K562 (cell line): ENCODE data around the gene SRGAP3. TPM values are rescaled to one million over a fixed set of nuclear protein-coding genes. Genes with fewer than 3 reads are reported as not detected.
A peak's percentile ranks its signal among the peaks of the same experiment; 100 is the strongest.

Source experiments
- C11orf30 ChIP-seq: fragments of 450-650 bp; IDR thresholded peaks from 2 replicates; pipeline ENCODE4 v1.6.1; 2016; ENCODE audit warnings: low read depth, mild to moderate bottlenecking
- CHD4 ChIP-seq: fragments of 200-600 bp; sonication (generic); IDR thresholded peaks from 3 replicates; pipeline ENCODE4 v1.6.1; 2012; ENCODE audit warnings: low read depth, mild to moderate bottlenecking, mixed read lengths, low read length, inconsistent platforms; ENCODE audit not compliant: insufficient read depth, insufficient replicate concordance, poor library complexity, severe bottlenecking
- DDX20 ChIP-seq: fragments of 450-650 bp; IDR thresholded peaks from 2 replicates; pipeline ENCODE4 v1.6.1; 2016; ENCODE audit warnings: missing genetic modification characterization, low read depth, mild to moderate bottlenecking, missing compliant biosample characterization, moderate library complexity
- HMGN3 ChIP-seq: IDR thresholded peaks from 2 replicates; pipeline ENCODE4 v1.6.1; 2011; ENCODE audit warnings: borderline replicate concordance, low read depth, mild to moderate bottlenecking, mixed read lengths, low read length; ENCODE audit not compliant: insufficient read length; ENCODE audit errors: extremely low read depth
- KDM1A ChIP-seq, 2 experiments: fragments of 450-650 bp; IDR thresholded peaks; 2 replicates each; pipeline ENCODE4 v1.6.1; 2016; ENCODE audit warnings: mild to moderate bottlenecking in 2 of 2
- RBM25 ChIP-seq: fragments of 200-400 bp; formaldehyde crosslinking; IDR thresholded peaks from 2 replicates; pipeline ENCODE4 v1.6.1; 2018; ENCODE audit warnings: low read length, low read depth, moderate library complexity; ENCODE audit not compliant: severe bottlenecking
- SETDB1 ChIP-seq: IDR thresholded peaks from one replicate; pipeline ENCODE4 v1.6.1; 2012; ENCODE audit warnings: low read length, control low read depth, inconsistent platforms
- ZBTB8A ChIP-seq: fragments of 450-650 bp; IDR thresholded peaks from 2 replicates; pipeline ENCODE4 v1.6.1; 2018; ENCODE audit warnings: mild to moderate bottlenecking, moderate library complexity; ENCODE audit not compliant: partially characterized antibody
- polyA plus RNA-seq, 8 experiments: library from polyadenylated mRNA; depleted of rRNA in 4 of 8; stranded (reverse) in 5 of 8; unstranded in 3 of 8; fragments of >200 nt; fragmentation: Nextera tagmentation in 2 of 8; fragmentation: Illumina TruSeq in 1 of 8; extraction: Ambion mirVana in 2 of 8; extraction: Trizol in 1 of 8; gene quantifications; 2 replicates each; pipeline versions ENCODE4 v1.2.1 to v1.2.3, GENCODE V29; 2011 to 2014; ENCODE audit warnings: inconsistent platforms in 1 of 8, missing spikeins in 1 of 8
- total RNA-seq, 7 experiments: library from RNA; depleted of rRNA in 6 of 7; stranded (reverse); fragments of >200 nt in 6 of 7; fragmentation: Illumina TruSeq in 2 of 7; extraction: Trizol in 2 of 7; gene quantifications; 2 replicates each; pipeline versions ENCODE4 v1.2.1 to v1.2.3, GENCODE V29; 2011 to 2021; ENCODE audit warnings: low replicate concordance in 1 of 7
- TF ChIP-seq, protein P1 (sequence below): fragments of 250-450 bp; sonication (Bioruptor Pico); IDR thresholded peaks from 2 replicates; pipeline ENCODE4 v1.5.0; 2021
- TF ChIP-seq, protein P2 (sequence below): fragments of 250-450 bp; sonication (Bioruptor Pico); IDR thresholded peaks from 2 replicates; pipeline ENCODE4 v1.4.0; 2020
- TF ChIP-seq, protein P3 (sequence below): sonication (generic); formaldehyde crosslinking; IDR thresholded peaks from 2 replicates; pipeline ENCODE4 v1.8.0; 2022; ENCODE audit warnings: mild to moderate bottlenecking, missing genetic modification reagents, borderline replicate concordance
- TF ChIP-seq, protein P4 (sequence below), 2 experiments: IDR thresholded peaks; 2 replicates each; pipeline ENCODE4 v1.6.1; 2012; ENCODE audit warnings: improper control_type of control experiment in 2 of 2, low read depth in 2 of 2, low read length in 2 of 2, borderline replicate concordance in 1 of 2

The SRGAP3 gene
- total and polyA plus RNA-seq, 9 of the 15 experiments (the other 6 are each of a cell fraction or from before 2014, with no cell fraction given): 0.11 to 0.85 (median 0.35) TPM; not detected in 2

DNA sequence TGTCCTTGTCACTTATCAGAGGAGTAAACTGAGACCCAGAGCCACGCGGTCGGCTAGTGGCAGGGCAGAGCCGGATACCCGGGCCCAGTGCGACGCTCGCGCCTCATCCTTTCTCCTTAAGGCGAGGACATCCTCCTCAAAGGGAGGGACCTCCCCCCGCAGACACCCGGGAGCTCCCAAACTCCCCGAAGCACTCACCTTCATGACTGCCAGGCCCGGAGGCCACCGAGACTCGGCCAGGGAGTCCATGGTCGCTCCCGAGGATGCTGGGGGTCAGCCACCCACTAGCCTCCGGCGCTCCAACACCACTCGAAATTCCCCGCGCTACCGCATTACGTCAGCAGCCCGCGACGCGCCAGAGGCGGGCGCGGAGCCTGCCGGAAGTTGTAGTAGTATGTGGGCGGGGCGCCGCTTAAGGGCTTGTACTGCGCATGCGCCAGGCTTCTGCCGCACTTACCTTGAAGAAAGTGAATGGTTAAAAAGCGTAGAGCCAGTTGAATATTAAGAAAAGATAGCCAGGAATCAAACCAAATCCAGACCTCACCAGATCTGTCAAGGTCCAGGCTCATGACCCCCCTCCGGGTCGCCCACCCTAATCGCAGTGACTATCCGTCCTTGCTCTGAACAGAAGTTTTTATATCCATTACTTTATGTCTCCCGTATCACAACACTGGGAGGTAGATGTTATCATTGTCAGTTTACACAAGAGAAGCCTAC lies 286.2 kb downstream of the SRGAP3 start, which contains the start of gene RAD18 (continued):
- TF ChIP-seq, protein P1, sequence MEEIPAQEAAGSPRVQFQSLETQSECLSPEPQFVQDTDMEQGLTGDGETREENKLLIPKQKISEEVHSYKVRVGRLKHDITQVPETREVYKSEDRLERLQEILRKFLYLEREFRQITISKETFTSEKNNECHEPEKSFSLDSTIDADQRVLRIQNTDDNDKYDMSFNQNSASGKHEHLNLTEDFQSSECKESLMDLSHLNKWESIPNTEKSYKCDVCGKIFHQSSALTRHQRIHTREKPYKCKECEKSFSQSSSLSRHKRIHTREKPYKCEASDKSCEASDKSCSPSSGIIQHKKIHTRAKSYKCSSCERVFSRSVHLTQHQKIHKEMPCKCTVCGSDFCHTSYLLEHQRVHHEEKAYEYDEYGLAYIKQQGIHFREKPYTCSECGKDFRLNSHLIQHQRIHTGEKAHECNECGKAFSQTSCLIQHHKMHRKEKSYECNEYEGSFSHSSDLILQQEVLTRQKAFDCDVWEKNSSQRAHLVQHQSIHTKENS: no peak
- TF ChIP-seq DDX20 (no peak), KDM1A (IDR thresholded peaks at IDR 0.05) (no peak; a peak in 1 of 4 replicates), ZBTB8A (no peak), RBM25 (no peak), CHD4 (no peak), HMGN3 (peak; percentile 48), C11orf30 (peak; percentile 96), SETDB1 (no peak)
- TF ChIP-seq, protein P2, sequence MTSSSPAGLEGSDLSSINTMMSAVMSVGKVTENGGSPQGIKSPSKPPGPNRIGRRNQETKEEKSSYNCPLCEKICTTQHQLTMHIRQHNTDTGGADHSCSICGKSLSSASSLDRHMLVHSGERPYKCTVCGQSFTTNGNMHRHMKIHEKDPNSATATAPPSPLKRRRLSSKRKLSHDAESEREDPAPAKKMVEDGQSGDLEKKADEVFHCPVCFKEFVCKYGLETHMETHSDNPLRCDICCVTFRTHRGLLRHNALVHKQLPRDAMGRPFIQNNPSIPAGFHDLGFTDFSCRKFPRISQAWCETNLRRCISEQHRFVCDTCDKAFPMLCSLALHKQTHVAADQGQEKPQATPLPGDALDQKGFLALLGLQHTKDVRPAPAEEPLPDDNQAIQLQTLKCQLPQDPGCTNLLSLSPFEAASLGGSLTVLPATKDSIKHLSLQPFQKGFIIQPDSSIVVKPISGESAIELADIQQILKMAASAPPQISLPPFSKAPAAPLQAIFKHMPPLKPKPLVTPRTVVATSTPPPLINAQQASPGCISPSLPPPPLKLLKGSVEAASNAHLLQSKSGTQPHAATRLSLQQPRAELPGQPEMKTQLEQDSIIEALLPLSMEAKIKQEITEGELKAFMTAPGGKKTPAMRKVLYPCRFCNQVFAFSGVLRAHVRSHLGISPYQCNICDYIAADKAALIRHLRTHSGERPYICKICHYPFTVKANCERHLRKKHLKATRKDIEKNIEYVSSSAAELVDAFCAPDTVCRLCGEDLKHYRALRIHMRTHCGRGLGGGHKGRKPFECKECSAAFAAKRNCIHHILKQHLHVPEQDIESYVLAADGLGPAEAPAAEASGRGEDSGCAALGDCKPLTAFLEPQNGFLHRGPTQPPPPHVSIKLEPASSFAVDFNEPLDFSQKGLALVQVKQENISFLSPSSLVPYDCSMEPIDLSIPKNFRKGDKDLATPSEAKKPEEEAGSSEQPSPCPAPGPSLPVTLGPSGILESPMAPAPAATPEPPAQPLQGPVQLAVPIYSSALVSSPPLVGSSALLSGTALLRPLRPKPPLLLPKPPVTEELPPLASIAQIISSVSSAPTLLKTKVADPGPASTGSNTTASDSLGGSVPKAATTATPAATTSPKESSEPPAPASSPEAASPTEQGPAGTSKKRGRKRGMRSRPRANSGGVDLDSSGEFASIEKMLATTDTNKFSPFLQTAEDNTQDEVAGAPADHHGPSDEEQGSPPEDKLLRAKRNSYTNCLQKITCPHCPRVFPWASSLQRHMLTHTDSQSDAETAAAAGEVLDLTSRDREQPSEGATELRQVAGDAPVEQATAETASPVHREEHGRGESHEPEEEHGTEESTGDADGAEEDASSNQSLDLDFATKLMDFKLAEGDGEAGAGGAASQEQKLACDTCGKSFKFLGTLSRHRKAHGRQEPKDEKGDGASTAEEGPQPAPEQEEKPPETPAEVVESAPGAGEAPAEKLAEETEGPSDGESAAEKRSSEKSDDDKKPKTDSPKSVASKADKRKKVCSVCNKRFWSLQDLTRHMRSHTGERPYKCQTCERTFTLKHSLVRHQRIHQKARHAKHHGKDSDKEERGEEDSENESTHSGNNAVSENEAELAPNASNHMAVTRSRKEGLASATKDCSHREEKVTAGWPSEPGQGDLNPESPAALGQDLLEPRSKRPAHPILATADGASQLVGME (CRISPR knock-in tag): 0 out of 2 replicates have a peak, but pooled peaks have one; percentile 53
- TF ChIP-seq, protein P3, sequence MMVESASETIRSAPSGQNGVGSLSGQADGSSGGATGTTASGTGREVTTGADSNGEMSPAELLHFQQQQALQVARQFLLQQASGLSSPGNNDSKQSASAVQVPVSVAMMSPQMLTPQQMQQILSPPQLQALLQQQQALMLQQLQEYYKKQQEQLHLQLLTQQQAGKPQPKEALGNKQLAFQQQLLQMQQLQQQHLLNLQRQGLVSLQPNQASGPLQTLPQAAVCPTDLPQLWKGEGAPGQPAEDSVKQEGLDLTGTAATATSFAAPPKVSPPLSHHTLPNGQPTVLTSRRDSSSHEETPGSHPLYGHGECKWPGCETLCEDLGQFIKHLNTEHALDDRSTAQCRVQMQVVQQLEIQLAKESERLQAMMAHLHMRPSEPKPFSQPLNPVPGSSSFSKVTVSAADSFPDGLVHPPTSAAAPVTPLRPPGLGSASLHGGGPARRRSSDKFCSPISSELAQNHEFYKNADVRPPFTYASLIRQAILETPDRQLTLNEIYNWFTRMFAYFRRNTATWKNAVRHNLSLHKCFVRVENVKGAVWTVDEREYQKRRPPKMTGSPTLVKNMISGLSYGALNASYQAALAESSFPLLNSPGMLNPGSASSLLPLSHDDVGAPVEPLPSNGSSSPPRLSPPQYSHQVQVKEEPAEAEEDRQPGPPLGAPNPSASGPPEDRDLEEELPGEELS (CRISPR knock-in tag): no peak
- TF ChIP-seq, protein P4, sequence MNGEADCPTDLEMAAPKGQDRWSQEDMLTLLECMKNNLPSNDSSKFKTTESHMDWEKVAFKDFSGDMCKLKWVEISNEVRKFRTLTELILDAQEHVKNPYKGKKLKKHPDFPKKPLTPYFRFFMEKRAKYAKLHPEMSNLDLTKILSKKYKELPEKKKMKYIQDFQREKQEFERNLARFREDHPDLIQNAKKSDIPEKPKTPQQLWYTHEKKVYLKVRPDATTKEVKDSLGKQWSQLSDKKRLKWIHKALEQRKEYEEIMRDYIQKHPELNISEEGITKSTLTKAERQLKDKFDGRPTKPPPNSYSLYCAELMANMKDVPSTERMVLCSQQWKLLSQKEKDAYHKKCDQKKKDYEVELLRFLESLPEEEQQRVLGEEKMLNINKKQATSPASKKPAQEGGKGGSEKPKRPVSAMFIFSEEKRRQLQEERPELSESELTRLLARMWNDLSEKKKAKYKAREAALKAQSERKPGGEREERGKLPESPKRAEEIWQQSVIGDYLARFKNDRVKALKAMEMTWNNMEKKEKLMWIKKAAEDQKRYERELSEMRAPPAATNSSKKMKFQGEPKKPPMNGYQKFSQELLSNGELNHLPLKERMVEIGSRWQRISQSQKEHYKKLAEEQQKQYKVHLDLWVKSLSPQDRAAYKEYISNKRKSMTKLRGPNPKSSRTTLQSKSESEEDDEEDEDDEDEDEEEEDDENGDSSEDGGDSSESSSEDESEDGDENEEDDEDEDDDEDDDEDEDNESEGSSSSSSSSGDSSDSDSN (IDR thresholded peaks at IDR 0.05; ENCODE audit: borderline replicate concordance in 1 of 2, low read depth in 2 of 2, low read length in 2 of 2): no peak
